Measurements from ENCODE around the gene ZNF37A.
A peak's percentile ranks its signal among the peaks of the same experiment; 100 is the strongest.
"Not testable (repeated sequence)": the region's sequence is repeated elsewhere in the genome, so short reads cannot be mapped to it uniquely, and the experiment has no call there.

The ZNF37A gene

GRCh38 chr10:38094158-38094926 lies at the start of gene ZNF37A:
Gene ZNF37A, plus strand, starts transcription at chr10:38094337. Its CDS starts 2,281 bp downstream, at chr10:38096618.
- peak; percentile 96 for DNase-seq

DNA sequence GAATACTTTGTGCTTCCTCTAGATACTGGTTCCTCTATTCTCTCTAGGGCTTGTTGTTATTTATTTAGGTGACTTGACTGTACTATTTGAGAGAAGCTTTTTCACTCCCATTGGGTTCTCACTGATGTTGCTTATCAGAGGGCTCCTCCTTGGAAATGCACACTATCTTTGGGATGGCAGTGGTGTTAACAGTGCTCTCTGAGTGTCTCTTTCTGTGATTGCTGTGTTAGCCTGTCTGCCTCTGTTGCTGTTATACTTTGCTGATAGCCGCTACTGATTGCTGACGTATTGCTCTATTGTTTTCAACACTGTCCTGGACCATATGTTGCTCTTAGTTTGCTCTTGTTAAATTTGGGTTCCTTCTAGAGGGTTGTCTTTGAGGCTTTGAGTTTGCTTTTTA lies 49.0 kb upstream of the ZNF37A start:
- DNase-seq, result no peak

DNA sequence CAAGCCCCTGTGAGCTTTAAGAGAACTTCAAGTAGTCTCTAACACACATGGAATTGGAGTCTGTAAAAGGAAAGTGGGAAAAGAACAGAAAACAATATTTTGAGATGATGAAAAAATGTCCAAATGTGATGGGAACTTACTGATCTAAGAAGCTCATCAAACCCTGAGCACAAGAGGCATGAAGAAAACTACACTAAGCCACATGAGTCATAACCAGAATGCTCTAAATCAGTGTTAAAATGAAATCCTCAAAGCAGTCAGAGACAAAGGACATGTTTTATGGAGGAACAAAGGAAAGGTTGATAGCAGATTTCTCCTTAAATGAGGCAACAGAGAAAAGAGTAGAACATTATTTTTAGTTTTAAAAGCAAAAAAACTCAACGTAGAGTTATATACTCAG lies 46.5 kb upstream of the ZNF37A start:
- no peak for DNase-seq

- no peak for DNase-seq
These were observed 43.9 kb upstream of the ZNF37A start for GRCh38 chr10:38050212-38050611.

DNA sequence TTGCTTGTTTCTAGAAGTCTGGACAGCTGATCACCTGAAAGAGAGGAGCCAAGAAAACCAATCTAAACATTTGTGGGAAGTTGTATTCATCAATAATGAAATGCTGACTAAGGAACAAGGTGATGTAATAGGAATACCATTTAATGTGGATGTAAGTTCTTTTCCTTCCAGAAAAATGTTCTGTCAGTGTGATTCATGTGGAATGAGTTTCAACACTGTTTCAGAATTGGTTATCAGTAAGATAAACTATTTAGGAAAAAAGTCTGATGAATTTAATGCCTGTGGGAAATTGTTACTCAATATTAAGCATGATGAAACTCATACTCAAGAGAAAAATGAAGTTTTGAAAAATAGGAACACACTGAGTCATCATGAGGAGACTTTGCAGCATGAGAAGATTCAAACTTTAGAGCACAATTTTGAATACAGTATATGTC lies 39.8 kb upstream of the ZNF37A start:
- DNase-seq, result no peak

- not testable (repeated sequence) for DNase-seq
These were observed 38.8 kb upstream of the ZNF37A start for GRCh38 chr10:38055274-38055894.

DNA sequence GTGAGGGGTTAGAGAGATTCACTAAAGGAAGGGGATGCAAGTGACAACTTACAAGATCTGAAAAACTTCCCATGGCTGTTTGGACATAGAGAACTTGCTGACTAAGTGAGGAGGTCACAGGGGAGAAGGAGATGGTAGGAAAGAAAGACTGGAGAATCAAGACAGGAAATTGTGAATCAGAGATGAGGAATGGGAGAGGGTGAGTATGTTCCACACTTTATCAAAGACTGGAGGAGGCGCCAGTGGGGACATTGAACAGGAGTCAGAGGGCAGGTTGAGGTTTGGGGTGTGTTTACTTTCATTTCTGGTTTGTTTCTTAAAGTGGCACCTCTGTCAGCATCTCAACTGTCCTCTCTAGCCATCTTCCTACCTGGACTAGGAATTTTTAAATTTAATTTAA lies 24.5 kb upstream of the ZNF37A start:
- DNase-seq, result not testable (repeated sequence)

DNA sequence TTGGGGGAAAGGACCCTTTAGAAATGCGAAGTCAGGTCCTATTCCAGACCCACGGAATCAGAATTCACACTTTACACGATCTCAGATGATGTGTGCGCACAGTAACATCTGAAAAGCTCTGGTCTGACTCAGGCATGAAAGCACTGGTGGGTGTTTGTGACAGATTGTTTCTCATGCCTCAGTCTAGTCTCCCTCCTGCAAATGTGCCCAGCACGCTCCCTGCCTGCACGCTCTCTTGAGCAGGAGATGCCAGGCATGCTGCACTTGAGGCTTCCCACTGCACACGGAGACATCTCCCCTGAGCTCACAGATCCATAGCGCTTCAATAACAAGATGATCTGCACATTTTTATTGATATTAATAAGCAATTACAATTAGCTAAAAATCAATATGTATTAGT lies 23.6 kb upstream of the ZNF37A start:
- no peak for DNase-seq

GRCh38 chr10:38072552-38072951 lies 21.6 kb upstream of the ZNF37A start:
- DNase-seq, result no peak

DNA sequence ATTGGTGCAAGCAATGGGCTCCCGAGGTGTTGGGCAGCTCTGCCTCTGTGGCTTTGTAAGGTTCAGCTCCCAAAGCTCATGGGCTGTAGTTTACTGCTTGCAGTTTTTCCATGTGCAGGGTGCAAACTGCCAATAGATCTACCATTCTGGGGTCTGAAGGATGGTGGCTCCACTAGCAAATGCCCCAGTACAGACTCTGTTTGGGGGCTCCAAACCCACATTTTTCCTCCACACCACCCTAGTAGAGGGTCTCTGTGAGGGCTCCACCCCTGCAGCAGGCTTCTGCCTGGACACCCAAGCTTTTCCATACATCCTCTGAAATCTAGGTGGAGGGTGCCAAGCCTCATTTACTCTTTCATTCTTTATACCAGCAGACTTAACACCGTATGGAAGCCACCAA lies 17.4 kb upstream of the ZNF37A start:
- DNase-seq, result no peak

GRCh38 chr10:38093318-38093717 lies 819 bp upstream of the ZNF37A start:
- DNase-seq, result not testable (repeated sequence)

DNA sequence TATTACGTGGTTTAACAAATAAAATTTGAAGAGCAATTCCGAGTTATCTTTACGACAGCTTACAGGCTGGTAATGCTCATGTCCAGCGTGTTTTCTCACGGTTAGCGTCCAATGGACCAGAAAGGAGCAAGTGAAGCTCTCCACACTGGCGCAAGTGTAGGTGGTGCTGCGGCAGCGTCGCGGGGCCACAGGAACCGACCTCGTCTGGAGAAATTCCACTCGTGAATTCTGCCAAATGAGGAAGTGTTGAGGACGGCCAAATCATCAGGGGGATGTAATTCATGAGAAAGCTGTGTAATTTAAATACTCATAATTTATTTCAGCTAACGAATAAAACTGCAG lies 350 bp upstream of the ZNF37A start:
- DNase-seq, result peak; percentile 60

DNA sequence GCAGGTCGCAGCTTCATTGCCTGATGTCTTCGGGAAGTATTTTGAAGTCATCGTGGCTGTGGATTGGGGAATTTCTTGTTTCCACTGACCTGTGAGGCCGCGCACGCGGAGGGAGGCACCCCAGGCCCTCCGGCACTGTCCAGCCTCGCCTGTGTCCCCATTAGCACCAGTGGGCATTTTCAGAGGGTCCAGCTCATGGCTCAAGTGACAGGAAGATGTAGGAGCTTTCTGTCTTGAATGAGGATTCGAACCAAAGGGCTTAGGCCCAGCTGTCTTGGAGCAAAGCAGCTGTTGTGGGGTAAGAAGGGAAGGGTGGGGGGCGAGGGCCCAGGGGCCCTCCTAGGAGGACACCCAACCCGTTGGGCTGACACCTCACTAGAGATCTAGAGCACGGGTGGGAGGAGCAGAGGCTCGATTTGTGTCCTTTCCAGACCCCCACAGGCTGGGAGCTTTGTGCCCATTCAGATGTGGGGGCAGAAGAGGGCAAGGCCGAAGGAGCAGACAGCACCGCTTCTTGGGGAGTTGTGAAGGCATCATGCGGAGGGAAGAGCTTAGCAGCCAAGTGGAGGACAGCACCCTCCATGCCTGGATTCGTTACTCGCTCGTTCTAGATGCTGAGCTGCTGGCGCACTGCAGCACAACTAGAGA lies 914 bp downstream of the ZNF37A start:
- no peak for DNase-seq

DNA sequence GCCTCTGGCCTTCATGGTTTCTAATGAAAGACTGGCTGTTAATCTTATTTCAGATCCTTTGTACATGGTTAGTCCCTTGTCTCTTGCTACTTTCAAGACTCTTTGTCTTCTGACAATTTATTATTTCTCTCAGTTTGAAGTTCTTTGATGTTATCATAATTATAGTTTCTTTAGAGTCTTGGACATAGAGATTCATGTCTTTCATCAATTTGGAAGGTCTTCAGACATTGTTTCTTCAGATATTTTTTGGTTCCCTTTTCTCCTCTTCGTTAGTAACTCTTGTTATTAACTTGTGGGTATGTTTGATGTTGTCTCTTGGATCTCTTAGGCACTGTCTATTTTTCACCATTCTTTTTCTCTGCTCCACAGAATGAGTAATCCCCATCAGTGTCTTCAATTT lies 8.7 kb downstream of the ZNF37A start:
- DNase-seq, result no peak

DNA sequence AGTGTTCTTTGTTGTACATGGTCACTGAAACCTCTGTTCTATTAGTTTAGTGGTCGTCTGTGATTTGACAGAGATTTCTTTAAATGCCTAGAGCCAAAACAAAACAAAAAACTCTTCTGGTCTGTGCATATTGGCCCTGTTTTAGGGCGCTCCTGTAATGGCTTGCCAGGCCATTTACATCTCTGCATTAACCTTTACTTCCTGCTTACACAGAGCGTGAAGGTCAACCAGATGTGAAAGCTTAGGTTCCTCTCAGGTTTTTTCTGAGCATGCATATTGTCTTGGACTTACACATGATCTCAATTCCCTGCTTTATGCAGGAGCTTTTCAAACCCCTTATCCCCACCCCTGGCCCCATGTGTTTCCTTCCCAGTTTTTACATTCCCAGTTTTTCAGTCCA lies 9.6 kb downstream of the ZNF37A start:
- DNase-seq, result no peak

GRCh38 chr10:38112159-38112558 lies 18.0 kb downstream of the ZNF37A start:
- no peak for DNase-seq

DNA sequence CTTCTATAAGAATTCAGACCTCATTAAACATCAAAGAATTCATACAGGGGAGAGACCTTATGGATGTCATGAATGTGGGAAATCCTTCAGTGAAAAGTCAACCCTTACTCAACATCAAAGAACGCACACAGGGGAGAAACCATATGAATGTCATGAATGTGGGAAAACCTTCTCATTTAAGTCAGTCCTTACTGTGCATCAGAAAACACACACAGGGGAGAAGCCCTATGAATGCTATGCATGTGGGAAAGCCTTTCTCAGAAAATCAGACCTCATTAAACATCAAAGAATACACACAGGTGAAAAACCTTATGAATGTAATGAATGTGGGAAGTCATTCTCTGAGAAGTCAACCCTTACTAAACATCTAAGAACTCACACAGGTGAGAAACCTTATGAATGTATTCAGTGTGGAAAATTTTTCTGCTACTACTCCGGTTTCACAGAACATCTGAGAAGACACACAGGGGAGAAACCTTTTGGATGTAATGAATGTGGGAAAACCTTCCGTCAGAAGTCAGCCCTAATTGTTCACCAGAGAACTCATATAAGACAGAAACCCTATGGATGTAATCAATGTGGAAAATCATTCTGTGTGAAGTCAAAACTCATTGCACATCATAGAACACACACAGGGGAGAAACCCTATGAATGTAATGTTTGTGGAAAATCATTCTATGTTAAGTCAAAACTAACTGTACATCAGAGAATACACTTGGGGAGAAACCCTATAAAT lies 24.1 kb downstream of the ZNF37A start:
- DNase-seq, result no peak

- no peak for DNase-seq
These were observed 24.9 kb downstream of the ZNF37A start for GRCh38 chr10:38119038-38119437.

DNA sequence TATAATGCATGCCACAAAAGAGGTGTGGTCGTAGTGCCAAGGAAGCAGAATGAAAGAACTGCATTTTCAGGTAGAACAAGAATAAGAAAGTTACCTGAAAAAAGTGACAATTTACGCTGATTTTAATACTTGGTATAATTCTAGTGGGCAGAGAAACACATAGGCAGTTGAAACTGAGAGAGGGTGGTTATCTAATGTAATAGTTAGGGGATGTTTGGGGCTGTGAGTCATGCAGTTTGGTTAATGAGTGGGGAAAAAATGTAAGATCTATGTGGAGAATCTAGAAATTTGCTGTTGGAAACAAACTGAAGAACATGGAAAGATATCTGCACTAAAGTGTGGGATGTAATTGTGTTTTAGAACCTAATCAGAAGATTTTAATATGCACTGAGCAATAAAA lies 33.7 kb downstream of the ZNF37A start:
- DNase-seq, result no peak

GRCh38 chr10:38143587-38143986 lies 49.5 kb downstream of the ZNF37A start:
- DNase-seq, result no peak

DNA sequence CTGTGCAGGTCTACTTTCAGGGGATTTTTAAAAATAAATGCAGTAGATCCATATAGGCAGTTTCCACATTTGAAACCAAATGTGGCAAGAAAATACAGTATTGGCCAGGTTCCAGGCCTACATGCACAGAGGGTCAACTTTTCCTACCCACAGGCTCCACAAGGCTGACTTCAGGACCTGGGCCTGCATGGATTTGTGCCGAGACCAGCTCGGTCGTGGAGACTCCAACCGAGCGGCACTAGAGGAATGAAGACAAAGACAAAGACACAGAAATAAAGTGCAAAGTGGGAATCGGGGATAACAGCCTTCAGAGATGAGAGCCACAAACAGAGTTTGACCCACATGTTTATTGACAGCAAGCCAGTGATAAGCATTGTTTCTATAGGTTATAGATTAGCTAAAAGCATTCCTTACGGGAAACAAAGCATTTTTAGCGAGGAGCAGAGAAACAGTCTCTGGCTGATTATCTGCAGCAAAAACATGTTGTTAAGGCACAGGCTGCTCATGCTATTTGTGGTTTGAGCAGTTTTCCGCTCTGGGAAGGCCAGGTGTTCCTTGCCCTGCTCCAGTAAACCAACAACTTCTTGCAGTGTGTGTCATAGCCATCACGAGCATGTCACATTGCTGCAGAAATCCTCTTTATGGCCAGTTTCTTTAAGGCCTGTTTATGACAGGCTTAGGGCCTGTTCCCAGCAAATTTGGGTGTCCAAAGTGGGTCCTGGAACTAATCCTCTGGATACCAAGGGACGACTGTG lies 52.6 kb downstream of the ZNF37A start:
- no peak for DNase-seq

GRCh38 chr10:38147686-38148085 lies 53.5 kb downstream of the ZNF37A start:
- no peak for DNase-seq
